Limb (tissue), 2 donors: ENCODE results near the gene TBC1D2B.

ENCODE experiments used
- DNase-seq, 2 donors: peaks; one replicate each; pipeline ENCODE4 v3.0.0-alpha.2; 2016; ENCODE audit errors: extremely low spot score in 2 of 2

Gene TBC1D2B

GRCh38 chr15:78034495-78035191, 42.9 kb downstream of the TBC1D2B start:
- peak in 1 of 2 donors; percentile 38 for DNase-seq

GRCh38 chr15:78033864-78034263, 43.6 kb downstream of the TBC1D2B start:
- DNase-seq, result no peak

DNA sequence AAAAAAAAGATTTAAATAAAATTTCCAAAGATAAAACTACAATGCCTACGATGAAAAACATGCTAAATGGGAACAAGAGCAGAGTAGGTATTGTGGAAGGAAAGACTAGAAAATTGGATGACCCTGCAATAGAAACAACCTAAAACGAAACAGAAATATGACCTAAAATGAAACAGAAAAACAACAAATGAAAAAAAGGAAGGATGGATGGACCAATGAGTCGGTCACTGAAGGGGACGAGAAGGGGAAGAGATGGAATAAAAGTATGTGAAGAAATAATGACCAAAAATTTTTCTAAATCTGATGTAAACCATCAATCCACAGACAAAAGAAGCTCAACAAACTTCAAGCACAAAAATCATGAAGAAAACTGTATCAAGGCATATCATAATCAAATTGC, 44.8 kb downstream of the TBC1D2B start:
- no peak for DNase-seq

- no peak for DNase-seq
Observed at GRCh38 chr15:78024883-78025282, 52.6 kb downstream of the TBC1D2B start.

- no peak for DNase-seq
Observed at GRCh38 chr15:78024519-78024870, 53.0 kb downstream of the TBC1D2B start.

GRCh38 chr15:78023865-78024518, 53.5 kb downstream of the TBC1D2B start:
- peak; percentile 51 to 67 for DNase-seq

- DNase-seq, result no peak
Observed at GRCh38 chr15:78023081-78023665, 54.3 kb downstream of the TBC1D2B start.

DNA sequence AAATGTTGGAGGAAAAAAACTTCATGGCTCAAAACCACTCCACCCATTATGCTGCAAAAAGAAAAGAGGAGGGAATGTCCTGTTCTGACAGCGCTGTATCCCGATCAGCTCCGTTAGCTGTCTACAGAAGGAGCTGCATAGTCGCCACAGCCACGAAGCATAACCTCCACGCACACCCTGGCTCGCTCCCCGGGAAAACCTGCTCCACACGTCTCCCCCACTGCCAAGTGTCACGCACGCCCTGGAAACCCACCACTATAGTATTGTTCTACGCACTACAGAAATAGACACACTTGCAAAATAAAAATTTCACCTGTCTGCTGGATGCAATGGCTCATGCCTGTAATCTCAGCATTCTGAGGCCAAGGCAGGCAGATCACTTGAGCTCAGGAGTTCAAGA, 55.8 kb downstream of the TBC1D2B start:
- DNase-seq, result no peak

- DNase-seq, result no peak
Observed at GRCh38 chr15:78020007-78020406, 57.5 kb downstream of the TBC1D2B start.

- no peak for DNase-seq
Observed at GRCh38 chr15:78018946-78019644, 58.4 kb downstream of the TBC1D2B start.

DNA sequence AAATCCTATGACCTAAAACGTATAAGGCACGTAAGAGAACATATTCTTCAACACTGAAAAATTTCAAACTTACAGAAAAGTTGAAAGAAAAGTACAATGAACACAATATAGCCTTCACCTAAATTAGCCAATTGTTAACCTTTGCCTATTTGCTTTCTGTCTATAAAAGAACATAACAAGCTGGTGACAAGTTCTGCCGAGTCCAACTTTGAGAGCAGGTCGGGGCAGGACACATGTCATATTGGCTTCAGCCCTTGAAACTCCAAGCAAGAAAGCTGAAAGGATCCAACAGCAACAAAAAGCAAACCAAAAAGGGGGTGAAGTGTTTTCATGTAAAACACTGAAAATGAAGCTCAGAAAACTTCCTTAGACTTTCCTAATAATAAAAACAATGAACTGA, 59.1 kb downstream of the TBC1D2B start:
- no peak for DNase-seq

DNA sequence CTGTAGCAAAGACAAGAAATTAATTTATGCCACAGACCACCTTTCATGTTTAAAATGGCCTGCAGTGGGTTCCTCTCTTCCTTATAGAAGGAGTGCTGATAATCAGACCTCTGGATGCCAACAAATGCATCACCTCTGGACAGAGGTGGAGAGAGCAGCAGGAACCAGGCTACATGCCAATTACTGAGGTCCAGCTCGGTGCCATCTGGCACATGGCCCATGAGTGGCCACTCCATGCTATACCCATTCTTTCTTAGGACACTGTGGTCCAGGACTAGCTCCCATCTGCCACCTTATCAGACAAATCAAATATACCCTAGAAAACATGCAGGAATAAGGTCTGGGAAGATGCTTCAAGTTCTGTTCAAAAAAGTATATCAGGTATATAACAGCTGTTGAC, 60.7 kb downstream of the TBC1D2B start:
- no peak for DNase-seq

- DNase-seq, result no peak
Observed at GRCh38 chr15:78012643-78013077, 64.9 kb downstream of the TBC1D2B start.

DNA sequence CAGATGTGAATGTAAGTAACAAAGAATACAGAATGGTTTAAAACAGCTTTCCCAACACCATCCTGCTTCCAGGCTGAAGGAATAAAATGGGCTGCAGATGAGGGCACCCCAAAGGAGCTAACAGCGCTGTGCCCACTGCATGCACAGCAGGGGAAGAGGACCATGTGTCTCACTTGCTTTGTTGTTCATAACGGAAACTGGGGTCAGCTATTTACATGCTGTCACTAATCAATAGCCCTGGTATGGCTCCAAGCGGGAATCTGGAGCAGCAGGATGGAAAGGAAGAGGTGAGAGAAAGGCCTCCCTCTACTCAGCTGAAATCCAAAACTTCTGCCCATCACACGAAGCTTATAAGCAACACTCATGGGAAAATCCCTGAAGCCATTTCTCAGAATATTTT, 67.4 kb downstream of the TBC1D2B start:
- DNase-seq, result no peak

GRCh38 chr15:78007964-78008886, 69.3 kb downstream of the TBC1D2B start:
- no peak for DNase-seq

GRCh38 chr15:78007211-78007931, 70.1 kb downstream of the TBC1D2B start:
- DNase-seq, result no peak

GRCh38 chr15:78006567-78007205, 70.8 kb downstream of the TBC1D2B start:
- DNase-seq, result no peak

- peak; percentile 80 for DNase-seq
Observed at GRCh38 chr15:78004919-78005634, 72.4 kb downstream of the TBC1D2B start.

GRCh38 chr15:78004222-78004727, 73.2 kb downstream of the TBC1D2B start:
- no peak for DNase-seq
